IPS-NIHi7 (cell line): ENCODE data around the gene AEBP1.

Experiments
- DNase-seq: peaks from one replicate; pipeline ENCODE4 v3.0.0; 2012; ENCODE audit warnings: mixed read lengths; ENCODE audit errors: extremely low spot score

Gene AEBP1

GRCh38 chr7:44103923-44104859 is at the start of gene AEBP1:
TSS of gene AEBP1 (plus strand) at chr7:44104345. CDS start at chr7:44104666, 321 bp downstream.
- DNase-seq: peak; percentile 78

GRCh38 chr7:44056681-44057080 is 47.5 kb upstream of the AEBP1 start:
- DNase-seq: no peak

- no peak for DNase-seq
Observed at GRCh38 chr7:44057181-44057848, 46.8 kb upstream of the AEBP1 start.

GRCh38 chr7:44057849-44058758 is 46.0 kb upstream of the AEBP1 start:
- DNase-seq: no peak

GRCh38 chr7:44058759-44059218 is 45.4 kb upstream of the AEBP1 start:
- no peak for DNase-seq

- no peak for DNase-seq
Observed at GRCh38 chr7:44059219-44060090, 44.7 kb upstream of the AEBP1 start.

- DNase-seq: no peak
Observed at GRCh38 chr7:44060091-44060947, 43.8 kb upstream of the AEBP1 start.

GRCh38 chr7:44060948-44061644 is 43.0 kb upstream of the AEBP1 start:
- DNase-seq: no peak

GRCh38 chr7:44061645-44062179 is 42.4 kb upstream of the AEBP1 start:
- DNase-seq: no peak

GRCh38 chr7:44062180-44062902 is 41.8 kb upstream of the AEBP1 start:
- no peak for DNase-seq

GRCh38 chr7:44062903-44063295 is 41.2 kb upstream of the AEBP1 start:
- no peak for DNase-seq

GRCh38 chr7:44063547-44063893 is 40.6 kb upstream of the AEBP1 start:
- peak; percentile 49 for DNase-seq

GRCh38 chr7:44063894-44064651 is 40.1 kb upstream of the AEBP1 start:
- peak; percentile 58 for DNase-seq

- no peak for DNase-seq
Observed at GRCh38 chr7:44064791-44065430, 39.2 kb upstream of the AEBP1 start.

- peak; percentile 74 for DNase-seq
Observed at GRCh38 chr7:44065431-44066110, 38.6 kb upstream of the AEBP1 start, which contains the start of gene PGAM2. TSS of gene PGAM2 (minus strand) at chr7:44065567. CDS start at chr7:44065529, 38 bp downstream.

GRCh38 chr7:44066111-44066460 is 38.1 kb upstream of the AEBP1 start:
- DNase-seq: no peak
